Keratinocyte (primary cell): ENCODE results near the gene ILDR1. TPM values are rescaled to one million over a fixed set of nuclear protein-coding genes. Genes with fewer than 3 reads are reported as not detected.

Experiments
- DNase-seq: peaks from one replicate; pipeline ENCODE4 v3.0.0-alpha.2; 2011; ENCODE audit warnings: low read depth, missing footprints, low spot score
- FAIRE-seq: peaks from 2 replicates; lab custom pipeline; 2011; peaks lifted over from hg19 to GRCh38; lab: Jason Lieb, UNC
- H2AFZ ChIP-seq: 2 replicates; pipeline ENCODE4 v1.6.0; 2012; ENCODE audit warnings: low read length, control low read depth, inconsistent platforms; ENCODE audit not compliant: control insufficient read depth
- H3K27ac ChIP-seq: 2 replicates; pipeline ENCODE4 v1.5.1; 2011; ENCODE audit warnings: low read length; ENCODE audit not compliant: control insufficient read depth, insufficient read depth
- H3K27me3 ChIP-seq: 3 replicates; pipeline ENCODE4 v1.6.0; 2011; ENCODE audit warnings: low read length; ENCODE audit not compliant: control insufficient read depth, insufficient read depth; ENCODE audit errors: extremely low read depth
- H3K36me3 ChIP-seq, 2 experiments: 2 replicates in 1 of 2; 3 replicates in 1 of 2; pipeline ENCODE4 v1.5.1; 2011; ENCODE audit warnings: low read length in 2 of 2, mild to moderate bottlenecking in 1 of 2; ENCODE audit not compliant: control insufficient read depth in 2 of 2, insufficient read depth in 2 of 2; ENCODE audit errors: extremely low read depth in 1 of 2
- H3K4me1 ChIP-seq: 3 replicates; pipeline ENCODE4 v1.5.1; 2011; ENCODE audit warnings: low read length; ENCODE audit not compliant: control insufficient read depth, insufficient read depth; ENCODE audit errors: extremely low read depth
- H3K4me2 ChIP-seq: 3 replicates; pipeline ENCODE4 v1.6.0; 2011; ENCODE audit warnings: low read depth, low read length; ENCODE audit not compliant: control insufficient read depth, insufficient read depth; ENCODE audit errors: extremely low read depth
- H3K4me3 ChIP-seq, 3 experiments: fragments of 200-600 bp in 1 of 3; sonication (generic) in 1 of 3; 2 replicates in 2 of 3; 3 replicates in 1 of 3; pipeline ENCODE4 v1.5.1; 2011 to 2016; ENCODE audit warnings: low read length in 3 of 3, mild to moderate bottlenecking in 3 of 3, control low read depth in 2 of 3, inconsistent platforms in 1 of 3, low read depth in 1 of 3, mixed read lengths in 1 of 3, mixed run types in 1 of 3, moderate library complexity in 1 of 3; ENCODE audit not compliant: control insufficient read depth in 2 of 3, insufficient read depth in 2 of 3; ENCODE audit errors: extremely low read depth in 1 of 3
- H3K79me2 ChIP-seq: 2 replicates; pipeline ENCODE4 v1.6.0; 2012; ENCODE audit warnings: low read length; ENCODE audit not compliant: control insufficient read depth, insufficient read depth
- H3K9ac ChIP-seq: 3 replicates; pipeline ENCODE4 v1.6.0; 2011; ENCODE audit warnings: low read length; ENCODE audit not compliant: control insufficient read depth, insufficient read depth; ENCODE audit errors: extremely low read depth
- H3K9me1 ChIP-seq: 3 replicates; pipeline ENCODE4 v1.6.0; 2011; ENCODE audit warnings: low read length; ENCODE audit not compliant: control insufficient read depth, insufficient read depth; ENCODE audit errors: extremely low read depth
- H3K9me3 ChIP-seq: 2 replicates; pipeline ENCODE4 v1.5.1; 2012; ENCODE audit warnings: low read depth, low read length; ENCODE audit not compliant: control insufficient read depth
- H4K20me1 ChIP-seq: 3 replicates; pipeline ENCODE4 v1.6.0; 2011; ENCODE audit warnings: low read length; ENCODE audit not compliant: control insufficient read depth, insufficient read depth; ENCODE audit errors: extremely low read depth
- CTCF ChIP-seq, 3 experiments: IDR thresholded peaks in 1 of 3; conservative IDR thresholded peaks in 1 of 3; optimal IDR thresholded peaks in 1 of 3; 2 replicates in 2 of 3; 3 replicates in 1 of 3; pipeline versions ENCODE3 to v1.5.1; 2011; ENCODE audit warnings: low read length in 3 of 3, mild to moderate bottlenecking in 3 of 3, moderate library complexity in 2 of 3, control low read depth in 1 of 3, inconsistent platforms in 1 of 3; ENCODE audit not compliant: insufficient read depth in 2 of 3; ENCODE audit errors: extremely low read depth in 1 of 3
- EZH2 ChIP-seq: IDR thresholded peaks from one replicate; pipeline ENCODE4 v1.6.1; 2012; ENCODE audit warnings: inconsistent platforms, mild to moderate bottlenecking, low read length, moderate library complexity
- dilution Hi-C: fragments of 300-500 bp; cut with MboI; formaldehyde crosslinking; loops from one replicate; pipeline ENCODE4 v1.7.0; 2020; ENCODE audit warnings: low sequenced_read_pairs; ENCODE audit not compliant: extremely low pct_ligation_motif_present
- polyA plus RNA-seq, 5 experiments: library from polyadenylated mRNA; depleted of rRNA in 3 of 5; stranded (reverse) in 3 of 5; stranded (forward) in 1 of 5; unstranded in 1 of 5; fragments of >200 nt; gene quantifications; 1 replicate in 1 of 5; 2 replicates in 3 of 5; 3 replicates in 1 of 5; pipeline versions ENCODE4 v1.2.1 to v1.2.3, GENCODE V29; 2011 to 2012; ENCODE audit warnings: missing spikeins in 2 of 5, low read depth in 1 of 5, low replicate concordance in 1 of 5

ILDR1 gene
- polyA plus RNA-seq, 1 donor (not counting 4 experiments of a cell fraction or from before 2014, with no cell fraction given) = 0.09 TPM

GRCh38 chr3:122003606-122004005, 18.4 kb downstream of the ILDR1 start:
- no peaks in the 10 kb centered on the region for H4K20me1 ChIP-seq
- DNase-seq (no peak), FAIRE-seq (no peak)
- H2AFZ ChIP-seq = no peak overlapping the region
- no peak overlapping the region for H3K9ac ChIP-seq
- H3K36me3 ChIP-seq = no peaks in the 10 kb centered on the region
- no peaks in the 10 kb centered on the region for H3K9me1 ChIP-seq
- no peak overlapping the region for H3K4me2 ChIP-seq
- TF ChIP-seq EZH2 (no peak), CTCF (optimal IDR thresholded peaks at IDR 0.05 in 1 of 3, IDR thresholded peaks at IDR 0.05 in 1 of 3, conservative IDR thresholded peaks at IDR 0.05 in 1 of 3; ENCODE audit: extremely low read depth in 1 of 3, insufficient read depth in 2 of 3, low read length in 3 of 3) (no peak)
- dilution Hi-C loops = no loop called here
- no peaks in the 10 kb centered on the region for H3K9me3 ChIP-seq
- no peaks in the 10 kb centered on the region for H3K79me2 ChIP-seq
- no peak overlapping the region for H3K4me3 ChIP-seq
- no peaks in the 10 kb centered on the region for H3K27me3 ChIP-seq
- H3K27ac ChIP-seq = no peak overlapping the region
- H3K4me1 ChIP-seq = peaks cover 13% of the 10 kb centered on the region

GRCh38 chr3:122003112-122003511, 18.9 kb downstream of the ILDR1 start:
- Histone ChIP-seq H3K4me2 (no peak overlapping the region), H3K4me3 (no peak overlapping the region), H3K27me3 (no peaks in the 10 kb centered on the region), H3K27ac (no peak overlapping the region), H4K20me1 (no peaks in the 10 kb centered on the region), H3K4me1 (peaks cover 18% of the 10 kb centered on the region), H3K79me2 (no peaks in the 10 kb centered on the region), H3K9me1 (no peaks in the 10 kb centered on the region), H3K36me3 (no peaks in the 10 kb centered on the region), H3K9ac (no peak overlapping the region), H3K9me3 (no peaks in the 10 kb centered on the region), H2AFZ (no peak overlapping the region)
- dilution Hi-C loops = no loop called here
- FAIRE-seq (no peak), DNase-seq (no peak)
- TF ChIP-seq EZH2 (no peak), CTCF (optimal IDR thresholded peaks at IDR 0.05 in 1 of 3, IDR thresholded peaks at IDR 0.05 in 1 of 3, conservative IDR thresholded peaks at IDR 0.05 in 1 of 3; ENCODE audit: extremely low read depth in 1 of 3, insufficient read depth in 2 of 3, low read length in 3 of 3) (no peak)
